GM12878 (cell line): ENCODE measurements around the gene ZBTB49.

Experiments used
- BRCA1 ChIP-seq: IDR thresholded peaks from 2 replicates; pipeline ENCODE4 v1.6.1; 2011; ENCODE audit warnings: low read depth, low read length, improper control_type of control experiment
- EP300 ChIP-seq, 2 experiments: fragments of 150-350 bp in 1 of 2; IDR thresholded peaks; 2 replicates each; pipeline ENCODE4 v1.6.1; 2011 to 2012; ENCODE audit warnings: low read depth in 2 of 2, low read length in 2 of 2, borderline replicate concordance in 1 of 2, improper control_type of control experiment in 1 of 2, inconsistent platforms in 1 of 2; ENCODE audit not compliant: control insufficient read depth in 1 of 2
- POLR2A ChIP-seq: IDR thresholded peaks from 2 replicates; pipeline ENCODE4 v1.6.1; 2011; ENCODE audit warnings: low read depth, mild to moderate bottlenecking, low read length
- POLR2AphosphoS5 ChIP-seq: IDR thresholded peaks from 2 replicates; pipeline ENCODE4 v1.6.1; 2011; ENCODE audit warnings: mild to moderate bottlenecking, low read length, inconsistent platforms
- RAD21 ChIP-seq: IDR thresholded peaks from 2 replicates; pipeline ENCODE4 v1.6.1; 2011; ENCODE audit warnings: mild to moderate bottlenecking, low read depth, low read length, moderate library complexity; ENCODE audit not compliant: insufficient read depth
- SPI1 ChIP-seq: IDR thresholded peaks from 2 replicates; pipeline ENCODE4 v1.6.1; 2011; ENCODE audit warnings: low read depth, mild to moderate bottlenecking, low read length, moderate library complexity, borderline replicate concordance; ENCODE audit not compliant: insufficient read depth
- SUZ12 ChIP-seq: fragments of 200-600 bp; sonication (generic); IDR thresholded peaks from one replicate; pipeline ENCODE4 v1.6.1; 2018; ENCODE audit warnings: antibody characterized with exemption, mild to moderate bottlenecking; ENCODE audit not compliant: unreplicated experiment
- YY1 ChIP-seq: IDR thresholded peaks from 2 replicates; pipeline ENCODE4 v1.6.1; 2011; ENCODE audit warnings: low read depth, mild to moderate bottlenecking, low read length
- ZNF622 ChIP-seq: fragments of 450-650 bp; IDR thresholded peaks from 2 replicates; pipeline ENCODE4 v1.6.1; 2017; ENCODE audit warnings: mild to moderate bottlenecking, inconsistent platforms
- TF ChIP-seq, protein P1 (sequence below), 3 experiments: IDR thresholded peaks in 2 of 3; conservative IDR thresholded peaks in 1 of 3; 2 replicates each; pipeline ENCODE4 v1.5.1; 2011; ENCODE audit warnings: low read depth in 3 of 3, low read length in 3 of 3, mild to moderate bottlenecking in 3 of 3, control low read depth in 2 of 3, moderate library complexity in 2 of 3, inconsistent platforms in 1 of 3, mixed read lengths in 1 of 3; ENCODE audit not compliant: control insufficient read depth in 2 of 3, insufficient read depth in 1 of 3; ENCODE audit errors: extremely low read depth in 1 of 3
- TF ChIP-seq, protein P2 (sequence below): fragments of 450-650 bp; IDR thresholded peaks from 2 replicates; pipeline ENCODE4 v1.6.1; 2016; ENCODE audit warnings: mild to moderate bottlenecking
- TF ChIP-seq, protein P3 (sequence below): fragments of 450-650 bp; IDR thresholded peaks from 2 replicates; pipeline ENCODE4 v1.6.1; 2017; ENCODE audit warnings: mild to moderate bottlenecking, moderate library complexity

DNA sequence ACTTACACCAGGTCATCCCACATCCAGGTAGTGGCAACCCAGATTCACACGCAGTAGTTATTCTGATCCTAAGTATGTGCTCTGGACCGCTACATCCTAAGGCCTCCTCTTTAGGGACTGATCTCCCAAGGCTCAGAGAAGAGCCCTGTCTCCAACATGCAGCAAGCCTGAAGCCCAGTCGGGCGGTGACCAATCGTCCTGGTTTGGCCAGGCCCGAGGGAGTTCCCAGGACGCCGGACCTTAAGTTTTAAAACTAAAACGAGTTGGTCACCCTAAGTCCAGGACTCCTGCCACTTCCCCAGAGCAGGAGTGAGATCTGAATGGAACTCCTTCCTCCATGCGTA is 482 bp upstream of the ZBTB49 start:
- TF ChIP-seq EP300 (IDR thresholded peaks at IDR 0.05; ENCODE audit: borderline replicate concordance in 1 of 2, control insufficient read depth in 1 of 2, low read depth in 2 of 2, low read length in 2 of 2) = no peak
- TF ChIP-seq, protein P1, sequence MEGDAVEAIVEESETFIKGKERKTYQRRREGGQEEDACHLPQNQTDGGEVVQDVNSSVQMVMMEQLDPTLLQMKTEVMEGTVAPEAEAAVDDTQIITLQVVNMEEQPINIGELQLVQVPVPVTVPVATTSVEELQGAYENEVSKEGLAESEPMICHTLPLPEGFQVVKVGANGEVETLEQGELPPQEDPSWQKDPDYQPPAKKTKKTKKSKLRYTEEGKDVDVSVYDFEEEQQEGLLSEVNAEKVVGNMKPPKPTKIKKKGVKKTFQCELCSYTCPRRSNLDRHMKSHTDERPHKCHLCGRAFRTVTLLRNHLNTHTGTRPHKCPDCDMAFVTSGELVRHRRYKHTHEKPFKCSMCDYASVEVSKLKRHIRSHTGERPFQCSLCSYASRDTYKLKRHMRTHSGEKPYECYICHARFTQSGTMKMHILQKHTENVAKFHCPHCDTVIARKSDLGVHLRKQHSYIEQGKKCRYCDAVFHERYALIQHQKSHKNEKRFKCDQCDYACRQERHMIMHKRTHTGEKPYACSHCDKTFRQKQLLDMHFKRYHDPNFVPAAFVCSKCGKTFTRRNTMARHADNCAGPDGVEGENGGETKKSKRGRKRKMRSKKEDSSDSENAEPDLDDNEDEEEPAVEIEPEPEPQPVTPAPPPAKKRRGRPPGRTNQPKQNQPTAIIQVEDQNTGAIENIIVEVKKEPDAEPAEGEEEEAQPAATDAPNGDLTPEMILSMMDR (IDR thresholded peaks at IDR 0.05 in 2 of 3, conservative IDR thresholded peaks at IDR 0.05 in 1 of 3; ENCODE audit: control insufficient read depth in 2 of 3, extremely low read depth in 1 of 3, insufficient read depth in 1 of 3, low read depth in 3 of 3, low read length in 3 of 3) = no peak
- TF ChIP-seq SUZ12 = no peak
- TF ChIP-seq RAD21 = no peak
- TF ChIP-seq, protein P2, sequence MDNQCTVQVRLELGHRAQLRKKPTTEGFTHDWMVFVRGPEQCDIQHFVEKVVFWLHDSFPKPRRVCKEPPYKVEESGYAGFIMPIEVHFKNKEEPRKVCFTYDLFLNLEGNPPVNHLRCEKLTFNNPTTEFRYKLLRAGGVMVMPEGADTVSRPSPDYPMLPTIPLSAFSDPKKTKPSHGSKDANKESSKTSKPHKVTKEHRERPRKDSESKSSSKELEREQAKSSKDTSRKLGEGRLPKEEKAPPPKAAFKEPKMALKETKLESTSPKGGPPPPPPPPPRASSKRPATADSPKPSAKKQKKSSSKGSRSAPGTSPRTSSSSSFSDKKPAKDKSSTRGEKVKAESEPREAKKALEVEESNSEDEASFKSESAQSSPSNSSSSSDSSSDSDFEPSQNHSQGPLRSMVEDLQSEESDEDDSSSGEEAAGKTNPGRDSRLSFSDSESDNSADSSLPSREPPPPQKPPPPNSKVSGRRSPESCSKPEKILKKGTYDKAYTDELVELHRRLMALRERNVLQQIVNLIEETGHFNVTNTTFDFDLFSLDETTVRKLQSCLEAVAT = no peak
- TF ChIP-seq POLR2A = no peak
- no peak for TF ChIP-seq SPI1
- TF ChIP-seq POLR2AphosphoS5 = no peak
- no peak for TF ChIP-seq BRCA1
- TF ChIP-seq YY1 = no peak
- TF ChIP-seq, protein P3, sequence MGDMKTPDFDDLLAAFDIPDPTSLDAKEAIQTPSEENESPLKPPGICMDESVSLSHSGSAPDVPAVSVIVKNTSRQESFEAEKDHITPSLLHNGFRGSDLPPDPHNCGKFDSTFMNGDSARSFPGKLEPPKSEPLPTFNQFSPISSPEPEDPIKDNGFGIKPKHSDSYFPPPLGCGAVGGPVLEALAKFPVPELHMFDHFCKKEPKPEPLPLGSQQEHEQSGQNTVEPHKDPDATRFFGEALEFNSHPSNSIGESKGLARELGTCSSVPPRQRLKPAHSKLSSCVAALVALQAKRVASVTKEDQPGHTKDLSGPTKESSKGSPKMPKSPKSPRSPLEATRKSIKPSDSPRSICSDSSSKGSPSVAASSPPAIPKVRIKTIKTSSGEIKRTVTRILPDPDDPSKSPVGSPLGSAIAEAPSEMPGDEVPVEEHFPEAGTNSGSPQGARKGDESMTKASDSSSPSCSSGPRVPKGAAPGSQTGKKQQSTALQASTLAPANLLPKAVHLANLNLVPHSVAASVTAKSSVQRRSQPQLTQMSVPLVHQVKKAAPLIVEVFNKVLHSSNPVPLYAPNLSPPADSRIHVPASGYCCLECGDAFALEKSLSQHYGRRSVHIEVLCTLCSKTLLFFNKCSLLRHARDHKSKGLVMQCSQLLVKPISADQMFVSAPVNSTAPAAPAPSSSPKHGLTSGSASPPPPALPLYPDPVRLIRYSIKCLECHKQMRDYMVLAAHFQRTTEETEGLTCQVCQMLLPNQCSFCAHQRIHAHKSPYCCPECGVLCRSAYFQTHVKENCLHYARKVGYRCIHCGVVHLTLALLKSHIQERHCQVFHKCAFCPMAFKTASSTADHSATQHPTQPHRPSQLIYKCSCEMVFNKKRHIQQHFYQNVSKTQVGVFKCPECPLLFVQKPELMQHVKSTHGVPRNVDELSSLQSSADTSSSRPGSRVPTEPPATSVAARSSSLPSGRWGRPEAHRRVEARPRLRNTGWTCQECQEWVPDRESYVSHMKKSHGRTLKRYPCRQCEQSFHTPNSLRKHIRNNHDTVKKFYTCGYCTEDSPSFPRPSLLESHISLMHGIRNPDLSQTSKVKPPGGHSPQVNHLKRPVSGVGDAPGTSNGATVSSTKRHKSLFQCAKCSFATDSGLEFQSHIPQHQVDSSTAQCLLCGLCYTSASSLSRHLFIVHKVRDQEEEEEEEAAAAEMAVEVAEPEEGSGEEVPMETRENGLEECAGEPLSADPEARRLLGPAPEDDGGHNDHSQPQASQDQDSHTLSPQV = no peak
- no peak for TF ChIP-seq ZNF622
